HL-60 (cell line): ENCODE data around the gene NOS3.

ENCODE experiments used
- DNase-seq, 2 experiments: peaks; one replicate each; pipeline ENCODE4 v3.0.0-alpha.2; 2010 to 2020; ENCODE audit warnings: low read depth in 1 of 2, low spot score in 1 of 2
- H3K27ac ChIP-seq: fragments of 250-450 bp; sonication (Bioruptor Pico); replicated peaks from 2 replicates; pipeline ENCODE4 v1.5.1; 2020; ENCODE audit warnings: mild to moderate bottlenecking, moderate library complexity
- H3K27me3 ChIP-seq: fragments of 250-450 bp; sonication (Bioruptor Pico); 2 replicates; pipeline ENCODE4 v1.5.1; 2021; ENCODE audit warnings: mild to moderate bottlenecking, moderate library complexity; ENCODE audit not compliant: insufficient read depth, poor library complexity, severe bottlenecking
- H3K4me3 ChIP-seq: replicated peaks from 2 replicates; pipeline ENCODE4 v1.5.1; 2011; ENCODE audit warnings: mild to moderate bottlenecking, control low read depth, low read length; ENCODE audit not compliant: insufficient read depth
- GABPA ChIP-seq: IDR thresholded peaks from 2 replicates; pipeline ENCODE4 v1.6.1; 2012; ENCODE audit warnings: low read depth
- POLR2AphosphoS5 ChIP-seq: IDR thresholded peaks from 2 replicates; pipeline ENCODE4 v1.6.1; 2012; ENCODE audit warnings: low read depth
- REST ChIP-seq: IDR thresholded peaks from 2 replicates; pipeline ENCODE4 v1.6.1; 2012; ENCODE audit warnings: low read depth; ENCODE audit not compliant: insufficient replicate concordance
- SPI1 ChIP-seq: IDR thresholded peaks from 2 replicates; pipeline ENCODE4 v1.6.1; 2012; ENCODE audit warnings: low read depth, mild to moderate bottlenecking, borderline replicate concordance
- TF ChIP-seq, protein P1 (sequence below): IDR thresholded peaks from one replicate; pipeline ENCODE4 v1.5.1; 2011; ENCODE audit warnings: low read length, control low read depth, inconsistent platforms; ENCODE audit not compliant: insufficient read depth

Gene NOS3

GRCh38 chr7:151053751-151054150 is 62.9 kb downstream of the NOS3 start:
- peak overlapping the region; percentile 35 for H3K27ac ChIP-seq
- H3K4me3 ChIP-seq, result no peak overlapping the region
- no peak for DNase-seq
- no peaks in the 10 kb centered on the region for H3K27me3 ChIP-seq
- TF ChIP-seq, protein P1, sequence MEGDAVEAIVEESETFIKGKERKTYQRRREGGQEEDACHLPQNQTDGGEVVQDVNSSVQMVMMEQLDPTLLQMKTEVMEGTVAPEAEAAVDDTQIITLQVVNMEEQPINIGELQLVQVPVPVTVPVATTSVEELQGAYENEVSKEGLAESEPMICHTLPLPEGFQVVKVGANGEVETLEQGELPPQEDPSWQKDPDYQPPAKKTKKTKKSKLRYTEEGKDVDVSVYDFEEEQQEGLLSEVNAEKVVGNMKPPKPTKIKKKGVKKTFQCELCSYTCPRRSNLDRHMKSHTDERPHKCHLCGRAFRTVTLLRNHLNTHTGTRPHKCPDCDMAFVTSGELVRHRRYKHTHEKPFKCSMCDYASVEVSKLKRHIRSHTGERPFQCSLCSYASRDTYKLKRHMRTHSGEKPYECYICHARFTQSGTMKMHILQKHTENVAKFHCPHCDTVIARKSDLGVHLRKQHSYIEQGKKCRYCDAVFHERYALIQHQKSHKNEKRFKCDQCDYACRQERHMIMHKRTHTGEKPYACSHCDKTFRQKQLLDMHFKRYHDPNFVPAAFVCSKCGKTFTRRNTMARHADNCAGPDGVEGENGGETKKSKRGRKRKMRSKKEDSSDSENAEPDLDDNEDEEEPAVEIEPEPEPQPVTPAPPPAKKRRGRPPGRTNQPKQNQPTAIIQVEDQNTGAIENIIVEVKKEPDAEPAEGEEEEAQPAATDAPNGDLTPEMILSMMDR, result no peak
- TF ChIP-seq SPI1, result no peak
- TF ChIP-seq GABPA, result no peak
- TF ChIP-seq REST, result no peak
- TF ChIP-seq POLR2AphosphoS5, result no peak

GRCh38 chr7:151056283-151056665 is 65.5 kb downstream of the NOS3 start:
- DNase-seq, result no peak
- TF ChIP-seq GABPA (no peak), POLR2AphosphoS5 (no peak), REST (no peak), SPI1 (no peak)
- TF ChIP-seq, protein P1, result no peak
- no peak overlapping the region for H3K4me3 ChIP-seq
- no peaks in the 10 kb centered on the region for H3K27me3 ChIP-seq
- no peak overlapping the region for H3K27ac ChIP-seq

DNA sequence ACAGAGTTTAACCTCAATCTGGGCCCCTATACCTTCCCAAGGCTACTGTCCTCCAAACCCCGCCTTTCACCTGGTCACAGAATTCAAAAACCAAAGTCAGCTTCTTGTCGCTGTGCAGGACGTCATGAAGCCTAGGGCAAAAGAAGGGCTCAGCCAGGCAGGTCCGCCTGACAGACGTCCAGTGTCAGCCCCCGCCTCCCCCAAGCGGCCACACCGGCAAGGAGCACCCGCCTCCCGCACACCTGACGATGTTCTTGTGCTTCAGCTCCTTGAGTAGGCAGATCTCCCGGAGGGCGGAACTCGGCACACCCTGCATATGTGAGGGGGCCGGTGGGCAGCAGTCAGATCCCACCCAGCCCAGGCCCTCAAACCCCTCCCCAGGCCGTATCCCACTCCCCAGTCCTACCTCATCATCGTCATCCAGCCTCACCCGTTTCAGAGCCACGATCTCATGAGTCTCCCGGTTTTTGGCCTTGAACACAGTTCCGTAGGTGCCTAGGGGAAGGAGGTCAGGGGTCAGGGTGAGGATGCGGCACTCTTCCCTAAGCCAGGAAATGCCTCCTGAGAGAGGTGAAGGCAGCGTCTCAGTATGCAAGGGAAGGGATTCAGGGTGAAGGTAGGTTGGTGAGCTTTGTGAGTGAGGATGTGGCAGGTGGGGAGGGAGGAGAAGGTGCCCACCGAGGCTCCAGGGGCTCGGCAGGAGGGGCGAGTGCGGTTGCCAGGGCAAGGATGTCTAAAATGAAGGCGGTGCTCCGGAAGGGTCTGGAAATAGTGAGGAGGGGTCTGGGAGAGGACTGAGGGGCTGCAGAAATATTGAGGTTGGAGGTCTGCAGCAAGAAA is 66.1 kb downstream of the NOS3 start:
- peak overlapping the region; percentile 71 for H3K27ac ChIP-seq
- H3K4me3 ChIP-seq, result peak overlapping the region; percentile 84
- no peak for TF ChIP-seq SPI1
- TF ChIP-seq, protein P1, result no peak
- TF ChIP-seq REST, result no peak
- no peak for TF ChIP-seq POLR2AphosphoS5
- no peak for TF ChIP-seq GABPA
- no peaks in the 10 kb centered on the region for H3K27me3 ChIP-seq
- DNase-seq, result no peak
